Endothelial cell of umbilical vein (primary cell): Measurements from ENCODE around the gene SYCP2. TPM values are rescaled to one million over a fixed set of nuclear protein-coding genes. Genes with fewer than 3 reads are reported as not detected.

Experiments
- BruUV-seq: library from RNA; stranded (reverse); fragments of 400-500 nt; replicated peaks from 2 replicates; lab custom pipeline; 2021; lab: Mats Ljungman, UMichigan
- CTCF ChIA-PET: fragments of 300-600, 350-600 bp; sonication (Branson Sonifier 250); formaldehyde crosslinking; loops from one replicate; lab custom pipeline; 2021; ENCODE audit warnings: antibody characterized with exemption, inconsistent platforms; lab: Charles Lee
- POLR2A ChIA-PET: fragments of 300-600, 350-600 bp; sonication (Branson Sonifier 250); formaldehyde crosslinking; loops from one replicate; lab custom pipeline; 2021; ENCODE audit warnings: antibody characterized with exemption, inconsistent platforms; lab: Charles Lee
- DNase-seq: peaks from one replicate; pipeline ENCODE4 v3.0.0-alpha.2; 2011; ENCODE audit warnings: low read depth, low spot score
- FAIRE-seq: peaks from 2 replicates; lab custom pipeline; 2011; peaks lifted over from hg19 to GRCh38; lab: Jason Lieb, UNC
- H2AFZ ChIP-seq: 2 replicates; pipeline ENCODE4 v1.6.0; 2012; ENCODE audit warnings: low read depth, low read length, control low read depth, inconsistent platforms
- H3K27ac ChIP-seq: 2 replicates; pipeline ENCODE4 v1.5.1; 2011; ENCODE audit warnings: low read depth, mild to moderate bottlenecking, control low read depth, low read length, moderate library complexity; ENCODE audit not compliant: insufficient read depth
- H3K27me3 ChIP-seq, 2 experiments: 2 replicates each; pipeline versions ENCODE4 v1.6.0 to v1.6.1; 2011; ENCODE audit warnings: low read length in 2 of 2, mixed read lengths in 1 of 2; ENCODE audit not compliant: control insufficient read depth in 2 of 2, insufficient read depth in 2 of 2
- H3K36me3 ChIP-seq, 2 experiments: 2 replicates in 1 of 2; 3 replicates in 1 of 2; pipeline ENCODE4 v1.5.1; 2011; ENCODE audit warnings: low read length in 2 of 2, mild to moderate bottlenecking in 1 of 2, moderate library complexity in 1 of 2; ENCODE audit not compliant: control insufficient read depth in 2 of 2, insufficient read depth in 2 of 2; ENCODE audit errors: extremely low read depth in 1 of 2
- H3K4me1 ChIP-seq: 3 replicates; pipeline ENCODE4 v1.5.1; 2011; ENCODE audit warnings: mild to moderate bottlenecking, low read length; ENCODE audit not compliant: control insufficient read depth, insufficient read depth; ENCODE audit errors: extremely low read depth
- H3K4me2 ChIP-seq: 2 replicates; pipeline ENCODE4 v1.6.1; 2011; ENCODE audit warnings: low read length, control low read depth, mixed read lengths; ENCODE audit not compliant: insufficient read depth
- H3K4me3 ChIP-seq, 3 experiments: fragments of 200-600 bp in 1 of 3; sonication (generic), shearing (Covaris generic) in 1 of 3; replicated peaks in 1 of 3; 2 replicates each; pipeline ENCODE4 v1.5.1; 2011 to 2016; ENCODE audit warnings: control low read depth in 3 of 3, low read length in 3 of 3, mild to moderate bottlenecking in 2 of 3, inconsistent platforms in 1 of 3, low read depth in 1 of 3, moderate library complexity in 1 of 3; ENCODE audit not compliant: insufficient read depth in 1 of 3
- H3K79me2 ChIP-seq: 2 replicates; pipeline ENCODE4 v1.6.0; 2012; ENCODE audit warnings: low read length, inconsistent platforms; ENCODE audit not compliant: control insufficient read depth, insufficient read depth
- H3K9ac ChIP-seq: replicated peaks from 2 replicates; pipeline ENCODE3; 2011; ENCODE audit warnings: low read length, control low read depth; ENCODE audit not compliant: insufficient read depth; ENCODE audit errors: extremely low read depth
- H3K9me1 ChIP-seq: replicated peaks from 3 replicates; pipeline ENCODE4 v1.6.0; 2011; ENCODE audit warnings: mild to moderate bottlenecking, low read length; ENCODE audit not compliant: control insufficient read depth, insufficient read depth; ENCODE audit errors: extremely low read depth
- H3K9me3 ChIP-seq: replicated peaks from 2 replicates; pipeline ENCODE4 v1.5.1; 2012; ENCODE audit warnings: low read length, inconsistent platforms; ENCODE audit not compliant: control insufficient read depth, insufficient read depth
- H4K20me1 ChIP-seq: replicated peaks from 2 replicates; pipeline ENCODE3; 2011; ENCODE audit warnings: mild to moderate bottlenecking, low read length; ENCODE audit not compliant: control insufficient read depth, insufficient read depth; ENCODE audit errors: extremely low read depth
- CTCF ChIP-seq, 2 donors: IDR thresholded peaks; 1 replicate in 1 of 2; 2 replicates in 1 of 2; pipeline ENCODE4 v1.5.1; 2011; ENCODE audit warnings: low read length in 2 of 2, mild to moderate bottlenecking in 2 of 2, moderate library complexity in 2 of 2, control low read depth in 1 of 2, inconsistent platforms in 1 of 2, low read depth in 1 of 2; ENCODE audit not compliant: insufficient read depth in 1 of 2; ENCODE audit errors: extremely low read depth in 1 of 2
- EZH2 ChIP-seq: IDR thresholded peaks from 2 replicates; pipeline ENCODE4 v1.6.1; 2012; ENCODE audit warnings: borderline replicate concordance, low read depth, mild to moderate bottlenecking, moderate library complexity, low read length, inconsistent platforms; ENCODE audit not compliant: severe bottlenecking
- FOS ChIP-seq: IDR thresholded peaks from 2 replicates; pipeline ENCODE4 v1.6.1; 2011; ENCODE audit warnings: mild to moderate bottlenecking, low read length, moderate library complexity, borderline replicate concordance; ENCODE audit not compliant: insufficient read depth
- GATA2 ChIP-seq: IDR thresholded peaks from 2 replicates; pipeline ENCODE4 v1.7.0; 2011; ENCODE audit warnings: low read depth, mild to moderate bottlenecking, moderate library complexity, mixed read lengths, low read length; ENCODE audit not compliant: insufficient read length, insufficient read depth
- JUN ChIP-seq: IDR thresholded peaks from 2 replicates; pipeline ENCODE4 v1.6.1; 2011; ENCODE audit warnings: borderline replicate concordance, low read depth; ENCODE audit not compliant: insufficient read length, insufficient read depth
- MAX ChIP-seq: IDR thresholded peaks from 2 replicates; pipeline ENCODE4 v1.6.1; 2011; ENCODE audit not compliant: insufficient read depth, insufficient read length
- MYC ChIP-seq: IDR thresholded peaks from one replicate; pipeline ENCODE4 v1.6.1; 2011; ENCODE audit warnings: mild to moderate bottlenecking, low read depth, low read length
- POLR2A ChIP-seq: IDR thresholded peaks from 2 replicates; pipeline ENCODE4 v1.6.1; 2012; ENCODE audit warnings: low read depth, mild to moderate bottlenecking, control low read depth, low read length
- POLR2AphosphoS5 ChIP-seq: IDR thresholded peaks from 2 replicates; pipeline ENCODE4 v1.6.1; 2012; ENCODE audit warnings: low read depth, mild to moderate bottlenecking, control low read depth, low read length, moderate library complexity; ENCODE audit not compliant: insufficient read depth
- dilution Hi-C: fragments of 300-500 bp; cut with MboI; formaldehyde crosslinking; loops from one replicate; pipeline ENCODE4 v1.15.0; 2019; ENCODE audit warnings: low sequenced_read_pairs; ENCODE audit not compliant: extremely low pct_ligation_motif_present
- intact Hi-C: fragments of 100-400 bp; cut with micrococcal nuclease; formaldehyde crosslinking; loops from one replicate; pipeline ENCODE4 v1.10.0; 2022
- polyA plus RNA-seq, 4 experiments: library from polyadenylated mRNA; depleted of rRNA in 3 of 4; stranded (reverse) in 3 of 4; unstranded in 1 of 4; fragments of >200 nt; gene quantifications; 2 replicates each; pipeline versions ENCODE4 v1.2.1 to v1.2.3, GENCODE V29; 2011 to 2012; ENCODE audit warnings: missing spikeins in 1 of 4
- total RNA-seq: library from RNA; stranded (reverse); gene quantifications from 2 replicates; pipeline ENCODE4 v1.2.3, GENCODE V29; 2021

SYCP2 gene
- total and polyA plus RNA-seq, 2 donors (not counting 3 experiments of a cell fraction or from before 2014, with no cell fraction given) = 0.07 to 0.35 TPM

GRCh38 chr20:59884494-59884893 lies 48.9 kb downstream of the SYCP2 start:
- POLR2A ChIA-PET = no interaction called here
- H4K20me1 ChIP-seq = no peaks in the 10 kb centered on the region
- no peaks in the 10 kb centered on the region for H3K27me3 ChIP-seq
- no peak overlapping the region for H3K4me2 ChIP-seq
- H3K27ac ChIP-seq = no peak overlapping the region
- FAIRE-seq (no peak), DNase-seq (no peak)
- H3K36me3 ChIP-seq = no peaks in the 10 kb centered on the region
- intact Hi-C loops (no loop called here), dilution Hi-C loops (no loop called here)
- BruUV-seq = no TSS peak
- no peak overlapping the region for H3K9ac ChIP-seq
- no peaks in the 10 kb centered on the region for H3K4me1 ChIP-seq
- H3K79me2 ChIP-seq = no peaks in the 10 kb centered on the region
- CTCF ChIA-PET = no interaction called here
- H3K4me3 ChIP-seq = no peak overlapping the region
- H3K9me3 ChIP-seq = no peaks in the 10 kb centered on the region
- no peaks in the 10 kb centered on the region for H3K9me1 ChIP-seq
- no peak overlapping the region for H2AFZ ChIP-seq
- TF ChIP-seq GATA2 = no peak
- TF ChIP-seq FOS = no peak
- TF ChIP-seq JUN = no peak
- TF ChIP-seq MYC = no peak
- TF ChIP-seq CTCF (IDR thresholded peaks at IDR 0.05; ENCODE audit: extremely low read depth in 1 of 2, insufficient read depth in 1 of 2, low read depth in 1 of 2, low read length in 2 of 2) = no peak
- TF ChIP-seq POLR2A = no peak
- TF ChIP-seq EZH2 = no peak
- no peak for TF ChIP-seq MAX
- no peak for TF ChIP-seq POLR2AphosphoS5
